ENCODE results near the gene TACC2. TPM values are rescaled to one million over a fixed set of nuclear protein-coding genes. Genes with fewer than 3 reads are reported as not detected.

TACC2 gene
- total RNA-seq, 1 experiment from 2014 or later, result 89.0 TPM

DNA sequence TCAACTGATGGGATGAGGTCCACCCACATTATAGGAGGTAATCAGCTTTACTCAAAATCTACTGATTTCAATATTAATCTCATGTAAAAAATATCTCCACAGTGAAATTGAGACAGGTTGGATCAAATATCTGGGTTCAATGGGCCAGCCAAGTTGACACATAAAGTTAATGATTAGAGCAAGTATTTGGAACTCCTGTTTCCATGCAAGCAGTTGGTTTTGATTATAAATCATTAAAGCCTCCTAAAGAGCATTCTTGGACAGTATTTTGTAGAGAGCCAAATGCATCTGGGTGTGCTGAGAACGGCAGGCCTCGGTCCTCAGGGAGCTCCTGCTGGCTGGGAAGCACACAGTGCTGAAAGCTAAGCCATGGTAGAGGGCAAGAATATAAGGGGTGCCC lies 155.2 kb downstream of the TACC2 start:
- Mint-ChIP-seq H3K27me3 (ENCODE audit: insufficient read depth, unreplicated experiment) (no peaks in the 10 kb centered on the region), H3K9me3 (ENCODE audit: unreplicated experiment) (peaks cover 6% of the 10 kb centered on the region), H3K4me3 (ENCODE audit: unreplicated experiment) (no peak overlapping the region), H3K27ac (ENCODE audit: low read depth, unreplicated experiment) (no peak overlapping the region), H3K4me1 (ENCODE audit: insufficient read depth, unreplicated experiment) (peaks cover 46% of the 10 kb centered on the region), H3K36me3 (ENCODE audit: insufficient read depth, unreplicated experiment) (peaks cover 93% of the 10 kb centered on the region)
- BruUV-seq (replicated peaks), result TSS peak; percentile 12
- TF ChIP-seq, protein P1, sequence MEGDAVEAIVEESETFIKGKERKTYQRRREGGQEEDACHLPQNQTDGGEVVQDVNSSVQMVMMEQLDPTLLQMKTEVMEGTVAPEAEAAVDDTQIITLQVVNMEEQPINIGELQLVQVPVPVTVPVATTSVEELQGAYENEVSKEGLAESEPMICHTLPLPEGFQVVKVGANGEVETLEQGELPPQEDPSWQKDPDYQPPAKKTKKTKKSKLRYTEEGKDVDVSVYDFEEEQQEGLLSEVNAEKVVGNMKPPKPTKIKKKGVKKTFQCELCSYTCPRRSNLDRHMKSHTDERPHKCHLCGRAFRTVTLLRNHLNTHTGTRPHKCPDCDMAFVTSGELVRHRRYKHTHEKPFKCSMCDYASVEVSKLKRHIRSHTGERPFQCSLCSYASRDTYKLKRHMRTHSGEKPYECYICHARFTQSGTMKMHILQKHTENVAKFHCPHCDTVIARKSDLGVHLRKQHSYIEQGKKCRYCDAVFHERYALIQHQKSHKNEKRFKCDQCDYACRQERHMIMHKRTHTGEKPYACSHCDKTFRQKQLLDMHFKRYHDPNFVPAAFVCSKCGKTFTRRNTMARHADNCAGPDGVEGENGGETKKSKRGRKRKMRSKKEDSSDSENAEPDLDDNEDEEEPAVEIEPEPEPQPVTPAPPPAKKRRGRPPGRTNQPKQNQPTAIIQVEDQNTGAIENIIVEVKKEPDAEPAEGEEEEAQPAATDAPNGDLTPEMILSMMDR (IDR thresholded peaks at IDR 0.05; ENCODE audit: unreplicated experiment), result no peak
- DNase-seq (ENCODE audit: unreplicated experiment), result no peak
- intact Hi-C loops (cut with micrococcal nuclease), result loop anchor here (10.0 kb wide), 1 partner anchor 121 kb away; no protein-coding TSS in a partner anchor
- ChIA-PET CTCF (interaction anchor here (0.7 kb wide), 1 partner anchor 20 kb away, joined by 3 read pairs; no protein-coding TSS in a partner anchor), POLR2A (interaction anchor here (0.5 to 0.7 kb wide), 2 partner anchors 8 to 16 kb away, joined by 3 read pairs; no protein-coding TSS in a partner anchor)

GRCh38 chr10:122145113-122145512 lies 156.2 kb downstream of the TACC2 start:
- no peak for DNase-seq (ENCODE audit: unreplicated experiment)
- no TSS peak for BruUV-seq (replicated peaks)
- Mint-ChIP-seq H3K4me1 (ENCODE audit: insufficient read depth, unreplicated experiment) (peaks cover 45% of the 10 kb centered on the region), H3K9me3 (ENCODE audit: unreplicated experiment) (peaks cover 6% of the 10 kb centered on the region), H3K27me3 (ENCODE audit: insufficient read depth, unreplicated experiment) (no peaks in the 10 kb centered on the region), H3K4me3 (ENCODE audit: unreplicated experiment) (no peak overlapping the region), H3K27ac (ENCODE audit: low read depth, unreplicated experiment) (no peak overlapping the region), H3K36me3 (ENCODE audit: insufficient read depth, unreplicated experiment) (peaks cover 93% of the 10 kb centered on the region)
- intact Hi-C loops (cut with micrococcal nuclease), result loop anchor here (10.0 kb wide), 1 partner anchor 120 kb away; no protein-coding TSS in a partner anchor
- ChIA-PET CTCF (no interaction called here), POLR2A (interaction anchor here (0.5 kb wide), 1 partner anchor 9 kb away, joined by 3 read pairs; no protein-coding TSS in a partner anchor)
- TF ChIP-seq, protein P1 (IDR thresholded peaks at IDR 0.05; ENCODE audit: unreplicated experiment), result no peak

DNA sequence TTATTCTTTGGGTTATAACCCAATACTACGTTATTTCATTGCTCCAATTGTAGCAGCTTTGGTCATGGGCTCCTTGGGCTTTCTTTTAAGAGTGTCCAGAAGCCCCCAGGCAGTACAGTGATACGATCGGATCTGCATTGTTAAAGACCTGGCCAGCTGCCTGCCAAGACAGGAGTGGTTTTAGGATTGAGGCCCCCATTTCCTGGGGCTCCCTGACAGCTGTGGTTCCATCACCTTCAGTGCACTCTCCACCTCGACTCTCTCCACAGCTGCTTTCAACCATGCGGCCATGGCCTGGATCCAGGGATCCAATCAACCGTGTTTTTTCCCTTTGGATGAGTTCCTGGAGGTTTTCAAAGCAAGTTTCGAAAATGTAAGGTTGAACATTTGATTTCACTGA lies 158.7 kb downstream of the TACC2 start:
- TF ChIP-seq, protein P1 (IDR thresholded peaks at IDR 0.05; ENCODE audit: unreplicated experiment), result no peak

DNA sequence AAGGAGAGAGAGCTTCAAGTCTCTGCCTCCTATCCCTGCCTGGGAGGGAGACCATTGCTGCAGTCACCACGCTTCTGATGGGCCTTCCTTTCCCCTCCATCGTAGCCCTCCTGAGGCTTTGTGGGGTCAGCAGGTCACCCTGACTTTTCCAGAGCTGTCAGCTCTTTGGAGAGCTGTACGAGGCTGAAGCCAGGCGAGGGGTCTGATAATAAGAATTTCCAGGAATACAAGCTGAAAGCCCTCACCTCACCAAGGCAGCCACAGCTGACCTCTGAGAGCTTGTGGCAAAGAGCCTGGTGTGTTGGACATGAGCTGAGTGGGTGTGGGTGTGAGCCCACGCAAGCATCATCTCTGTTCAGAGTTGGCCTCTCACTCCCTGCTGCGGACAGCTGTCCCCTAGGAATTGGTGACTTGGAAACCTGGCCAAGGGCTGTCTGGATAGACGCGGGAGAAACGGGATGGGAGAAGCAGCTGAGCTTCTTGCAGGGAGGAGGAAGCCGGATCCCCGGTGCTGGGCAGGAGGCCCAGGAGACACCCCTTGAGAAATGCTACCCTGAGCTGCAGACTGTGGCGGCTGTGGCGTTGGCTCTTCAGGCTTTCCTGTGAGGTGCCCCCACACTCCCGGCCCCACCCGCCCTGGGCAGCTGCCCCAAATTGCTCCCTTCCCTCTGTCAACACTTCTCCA lies 160.1 kb downstream of the TACC2 start:
- H3K36me3 Mint-ChIP-seq (ENCODE audit: insufficient read depth, unreplicated experiment), result peaks cover 99% of the 10 kb centered on the region
- BruUV-seq (replicated peaks), result no TSS peak
- ChIA-PET CTCF (interaction anchor here (0.5 to 0.7 kb wide), 2 partner anchors 68 to 248 kb away, joined by 3 read pairs; no protein-coding TSS in a partner anchor), POLR2A (interaction anchor here (0.6 to 1.4 kb wide), 3 partner anchors 8 to 10 kb away, joined by 3 read pairs; no protein-coding TSS in a partner anchor)
- peaks cover 6% of the 10 kb centered on the region for H3K9me3 Mint-ChIP-seq (ENCODE audit: unreplicated experiment)
- intact Hi-C loops (cut with micrococcal nuclease), result loop anchor here (10.0 kb wide), 1 partner anchor 116 kb away; no protein-coding TSS in a partner anchor
- H3K27me3 Mint-ChIP-seq (ENCODE audit: insufficient read depth, unreplicated experiment), result no peaks in the 10 kb centered on the region
- DNase-seq (ENCODE audit: unreplicated experiment), result no peak
- no peak overlapping the region for H3K27ac Mint-ChIP-seq (ENCODE audit: low read depth, unreplicated experiment)
- TF ChIP-seq, protein P1 (IDR thresholded peaks at IDR 0.05; ENCODE audit: unreplicated experiment), result no peak
- no peak overlapping the region for H3K4me3 Mint-ChIP-seq (ENCODE audit: unreplicated experiment)
- peaks cover 20% of the 10 kb centered on the region for H3K4me1 Mint-ChIP-seq (ENCODE audit: insufficient read depth, unreplicated experiment)

More for the DNA sequence above, 158.7 kb downstream of the TACC2 start:
- intact Hi-C loops (cut with micrococcal nuclease), result loop anchor here (10.0 kb wide), 1 partner anchor 117 kb away; no protein-coding TSS in a partner anchor
- H3K27ac Mint-ChIP-seq (ENCODE audit: low read depth, unreplicated experiment), result no peak overlapping the region
- H3K36me3 Mint-ChIP-seq (ENCODE audit: insufficient read depth, unreplicated experiment), result peaks cover 99% of the 10 kb centered on the region
- H3K9me3 Mint-ChIP-seq (ENCODE audit: unreplicated experiment), result peaks cover 6% of the 10 kb centered on the region
- CTCF ChIA-PET, result no interaction called here
- POLR2A ChIA-PET, result interaction anchor here (0.6 kb wide), 1 partner anchor 8 kb away, joined by 3 read pairs; no protein-coding TSS in a partner anchor
- BruUV-seq (replicated peaks), result no TSS peak
- DNase-seq (ENCODE audit: unreplicated experiment), result no peak
- peaks cover 31% of the 10 kb centered on the region for H3K4me1 Mint-ChIP-seq (ENCODE audit: insufficient read depth, unreplicated experiment)
- H3K27me3 Mint-ChIP-seq (ENCODE audit: insufficient read depth, unreplicated experiment), result no peaks in the 10 kb centered on the region
- H3K4me3 Mint-ChIP-seq (ENCODE audit: unreplicated experiment), result no peak overlapping the region

Data from MCF 10A (cell line).